HG03108 (cell line): ENCODE results near the gene ZNF555.
"Not testable (repeated sequence)": the region's sequence is repeated elsewhere in the genome, so short reads cannot be mapped to it uniquely, and the experiment has no call there.

ENCODE experiments used
- ATAC-seq: cut with Tn5 transposase; IDR thresholded peaks from one replicate; pipeline ENCODE4 v1.9.1; 2021; ENCODE audit warnings: moderate library complexity; ENCODE audit not compliant: unreplicated experiment

Gene ZNF555

DNA sequence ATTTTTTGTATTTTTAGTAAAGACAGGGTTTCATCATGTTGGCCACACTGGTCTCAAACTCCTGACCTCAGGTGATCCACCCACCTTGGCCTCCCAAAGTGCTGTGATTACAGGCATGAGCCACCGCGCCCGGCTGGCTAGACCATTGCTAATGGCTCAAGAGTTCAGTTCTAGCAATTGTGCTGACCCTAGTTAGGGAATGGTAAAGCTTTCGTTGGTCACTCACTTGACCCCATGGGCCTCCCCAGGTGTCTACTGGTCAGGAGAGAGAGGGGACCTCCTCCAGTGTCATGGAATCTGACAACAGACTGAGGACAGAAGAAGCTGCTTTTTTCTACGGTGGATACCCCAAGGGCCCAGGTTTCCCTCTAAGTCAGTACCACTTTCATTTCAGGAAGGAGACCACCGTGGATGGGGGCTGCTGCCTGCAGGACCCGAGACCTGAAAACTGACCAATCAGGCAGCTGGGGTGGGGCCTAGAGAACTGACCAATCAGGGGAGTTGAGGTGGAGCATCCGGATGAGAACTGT is 25.3 kb downstream of the ZNF555 start:
- no peak for ATAC-seq

- no peak for ATAC-seq
Measured at GRCh38 chr19:2867025-2867991, 26.0 kb downstream of the ZNF555 start, which contains the start of gene ZNF556. TSS of gene ZNF556 (plus strand) at chr19:2867335. CDS start at chr19:2867422, 87 bp downstream.

GRCh38 chr19:2869618-2870017 is 28.3 kb downstream of the ZNF555 start:
- no peak for ATAC-seq

GRCh38 chr19:2872175-2872574 is 30.9 kb downstream of the ZNF555 start:
- not testable (repeated sequence) for ATAC-seq

DNA sequence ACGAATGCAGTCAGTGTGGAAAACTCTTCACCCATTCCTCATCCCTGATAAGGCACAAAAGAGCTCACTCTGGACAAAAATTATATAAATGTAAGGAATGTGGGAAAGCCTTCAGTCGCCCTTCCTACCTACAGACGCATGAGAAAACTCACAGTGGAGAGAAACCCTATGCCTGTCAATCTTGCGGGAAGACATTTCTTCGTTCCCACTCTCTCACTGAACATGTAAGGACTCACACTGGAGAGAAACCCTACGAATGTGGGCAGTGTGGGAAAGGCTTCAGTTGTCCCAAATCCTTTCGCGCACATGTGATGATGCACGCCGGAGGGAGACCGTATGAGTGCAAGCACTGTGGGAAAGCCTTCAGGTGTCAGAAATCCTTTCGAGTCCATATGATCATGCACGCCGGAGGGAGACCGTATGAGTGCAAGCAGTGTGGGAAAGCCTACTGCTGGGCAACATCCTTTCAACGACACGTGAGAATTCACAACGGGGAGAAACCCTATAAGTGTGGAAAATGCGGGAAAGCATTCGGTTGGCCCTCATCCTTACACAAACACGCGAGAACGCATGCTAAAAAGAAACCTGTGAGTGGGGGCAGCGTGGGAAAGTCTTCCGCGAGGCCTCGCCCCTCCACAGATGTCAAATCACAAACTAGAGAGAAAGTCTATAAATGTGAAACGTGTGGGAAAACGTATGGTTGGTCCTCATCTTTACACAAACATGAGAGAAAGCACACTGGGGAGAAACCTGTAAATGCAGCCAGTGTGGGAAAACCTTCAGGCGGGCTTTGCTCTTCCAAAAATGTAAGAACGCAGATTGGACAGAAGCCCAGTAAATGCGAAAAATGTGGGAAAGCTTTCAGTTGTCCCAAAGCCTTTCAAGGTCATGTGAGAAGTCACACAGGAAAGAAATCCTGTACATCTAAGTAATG is 36.4 kb downstream of the ZNF555 start:
- ATAC-seq, result no peak

GRCh38 chr19:2883686-2884439 is 42.6 kb downstream of the ZNF555 start:
- no peak for ATAC-seq

DNA sequence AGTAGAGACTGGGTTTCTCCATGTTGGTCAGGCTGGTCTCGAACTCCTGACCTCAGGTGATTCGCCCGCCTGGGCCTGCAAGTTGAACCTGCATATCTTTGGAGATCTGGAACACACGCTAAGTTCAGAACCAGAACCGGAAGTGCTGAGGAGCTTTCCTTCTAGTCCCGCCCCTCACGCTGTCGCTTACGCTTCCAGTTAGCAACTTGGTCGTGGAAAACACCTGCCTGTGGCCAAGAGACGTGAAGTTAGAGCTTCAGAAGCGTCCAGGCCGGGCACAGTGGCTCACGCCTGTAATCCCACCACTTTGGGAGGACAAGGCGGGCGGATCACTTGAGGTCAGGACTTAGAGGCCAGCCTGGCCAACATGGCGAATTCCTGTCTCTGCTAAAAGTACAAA is 44.5 kb downstream of the ZNF555 start:
- no peak for ATAC-seq

DNA sequence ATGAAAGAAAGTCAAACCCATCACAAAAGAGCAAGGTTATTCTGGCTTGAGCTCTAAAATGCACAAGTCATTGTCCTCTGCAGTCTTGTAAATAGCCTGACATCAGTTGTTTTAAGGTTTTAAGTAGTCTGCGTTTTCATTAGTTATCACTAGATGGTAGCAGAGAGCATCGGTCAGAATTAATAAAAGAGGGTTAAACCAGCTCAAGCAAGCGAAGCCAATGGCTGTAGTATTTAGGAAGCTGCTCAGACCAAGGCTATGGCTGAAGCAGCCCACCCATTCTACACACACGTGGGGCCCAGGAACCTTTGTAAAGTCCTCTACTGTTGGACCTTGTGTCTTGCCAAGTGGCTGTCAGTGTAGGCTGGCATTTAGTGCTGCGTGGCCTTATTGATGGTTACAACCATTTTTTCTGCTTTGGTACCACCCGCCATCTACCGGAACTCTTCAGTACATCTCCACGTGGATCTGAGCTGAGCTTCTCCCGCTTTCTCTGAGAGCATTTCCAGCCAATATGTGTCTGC is 46.2 kb downstream of the ZNF555 start:
- ATAC-seq, result no peak

DNA sequence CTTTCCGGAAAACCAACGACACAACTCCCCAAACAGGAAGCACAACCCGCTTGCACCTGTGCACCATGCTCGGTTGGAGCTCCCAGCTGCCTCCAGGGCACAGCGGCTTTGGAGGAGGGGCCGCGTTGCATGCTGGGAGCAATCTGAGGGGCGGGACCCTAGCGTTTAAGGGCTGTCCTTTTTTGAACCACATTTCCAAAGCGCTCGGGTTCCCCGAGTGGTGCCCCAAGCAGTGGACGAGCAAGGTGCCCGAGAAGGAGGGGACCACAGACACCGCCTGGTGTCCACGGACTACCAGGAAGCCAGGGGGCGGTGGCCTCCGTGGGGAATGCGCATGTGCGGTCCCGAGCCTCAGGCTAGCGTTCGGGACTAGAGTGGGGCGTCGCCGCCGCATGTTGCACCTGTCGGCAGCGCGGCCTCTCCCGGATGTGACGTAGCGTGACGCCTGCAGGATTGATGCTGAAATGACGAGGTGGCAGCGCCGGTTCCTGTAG is 47.5 kb downstream of the ZNF555 start:
- ATAC-seq, result no peak

GRCh38 chr19:2890531-2890930 is 49.3 kb downstream of the ZNF555 start:
- not testable (repeated sequence) for ATAC-seq

GRCh38 chr19:2896694-2897093 is 55.4 kb downstream of the ZNF555 start:
- ATAC-seq, result no peak

DNA sequence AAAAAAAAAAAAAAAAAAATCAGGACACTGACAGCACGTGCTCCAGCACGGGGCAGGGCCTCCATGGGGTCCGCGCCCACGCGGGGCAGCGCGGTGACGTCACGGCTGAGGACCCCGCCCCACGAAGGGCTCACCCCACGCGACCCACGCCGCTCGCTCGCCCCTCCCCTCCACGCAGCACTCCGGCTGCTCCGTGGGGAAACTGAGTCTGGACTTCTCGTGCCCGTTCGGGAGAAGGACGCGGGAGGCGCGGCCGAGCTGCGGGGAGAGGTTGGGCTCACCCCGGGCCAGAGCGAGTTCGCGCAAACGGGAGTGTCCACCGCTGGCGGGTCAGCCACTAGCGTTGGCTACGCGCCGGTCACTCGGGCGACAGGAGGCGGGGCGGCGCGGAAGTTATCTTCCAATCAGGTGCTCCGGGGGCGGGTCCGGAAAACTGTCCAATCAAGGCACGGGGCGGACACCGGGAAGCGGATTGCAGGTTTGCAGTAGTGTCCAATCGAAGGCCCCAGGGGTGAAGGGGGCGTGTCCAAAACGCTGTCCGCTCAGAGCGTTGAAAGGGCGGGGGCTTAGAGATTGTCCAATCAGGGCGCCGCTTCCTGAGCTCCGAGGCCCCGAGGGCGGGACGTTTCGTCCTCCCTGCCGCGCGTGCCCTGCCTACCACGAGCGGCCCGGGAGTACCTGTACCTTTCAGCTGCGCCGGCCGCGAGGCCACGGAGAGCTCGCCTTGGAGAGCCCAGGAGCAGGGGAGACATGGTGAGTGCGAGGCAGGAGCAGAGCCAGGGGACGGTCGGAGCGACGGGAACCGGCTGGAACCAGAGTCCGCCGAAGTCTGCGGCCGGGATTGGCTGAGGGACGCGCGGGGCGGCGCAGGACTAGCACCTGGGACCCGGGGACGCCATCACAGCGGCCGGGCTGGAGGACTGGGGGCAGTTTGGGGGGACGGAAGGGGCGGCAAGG is 59.3 kb downstream of the ZNF555 start, which contains the start of gene ZNF57:
Gene ZNF57, plus strand, starts transcription at position 633 of the 957 bp plus-strand sequence. Its CDS starts 118 bp downstream, at position 751.
- peak; percentile 90 for ATAC-seq

DNA sequence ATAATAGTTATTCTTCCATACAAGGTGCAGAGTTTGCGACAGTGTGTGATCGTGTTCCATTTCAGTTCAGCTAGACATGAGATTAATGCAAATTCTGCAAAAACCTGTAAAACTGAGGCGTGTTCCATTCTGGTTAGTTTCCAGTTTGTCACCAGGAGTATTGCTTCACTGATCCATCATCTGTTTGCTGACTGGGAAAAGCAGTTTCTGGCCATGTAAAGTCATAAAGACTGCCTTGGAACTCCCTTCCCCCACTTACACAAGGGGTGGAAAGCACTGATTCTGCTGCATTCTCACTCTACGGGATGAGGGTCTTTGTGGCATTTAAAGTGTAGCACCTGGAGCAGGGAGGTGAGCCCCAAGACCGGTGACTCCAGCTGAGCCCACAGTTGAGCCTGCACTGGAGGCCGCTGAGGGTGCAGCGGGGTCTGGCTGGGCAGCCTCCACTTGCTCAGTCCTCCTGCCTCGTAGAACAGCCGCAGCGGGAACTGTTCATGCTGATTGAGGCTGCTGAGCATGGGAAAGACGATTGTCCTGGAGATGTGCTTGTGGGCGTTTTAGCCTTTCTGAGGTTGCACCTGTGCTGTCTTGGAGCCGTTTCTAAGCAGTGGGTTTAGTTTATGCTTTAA is 61.4 kb downstream of the ZNF555 start:
- no peak for ATAC-seq

GRCh38 chr19:2903326-2903725 is 62.1 kb downstream of the ZNF555 start:
- not testable (repeated sequence) for ATAC-seq

DNA sequence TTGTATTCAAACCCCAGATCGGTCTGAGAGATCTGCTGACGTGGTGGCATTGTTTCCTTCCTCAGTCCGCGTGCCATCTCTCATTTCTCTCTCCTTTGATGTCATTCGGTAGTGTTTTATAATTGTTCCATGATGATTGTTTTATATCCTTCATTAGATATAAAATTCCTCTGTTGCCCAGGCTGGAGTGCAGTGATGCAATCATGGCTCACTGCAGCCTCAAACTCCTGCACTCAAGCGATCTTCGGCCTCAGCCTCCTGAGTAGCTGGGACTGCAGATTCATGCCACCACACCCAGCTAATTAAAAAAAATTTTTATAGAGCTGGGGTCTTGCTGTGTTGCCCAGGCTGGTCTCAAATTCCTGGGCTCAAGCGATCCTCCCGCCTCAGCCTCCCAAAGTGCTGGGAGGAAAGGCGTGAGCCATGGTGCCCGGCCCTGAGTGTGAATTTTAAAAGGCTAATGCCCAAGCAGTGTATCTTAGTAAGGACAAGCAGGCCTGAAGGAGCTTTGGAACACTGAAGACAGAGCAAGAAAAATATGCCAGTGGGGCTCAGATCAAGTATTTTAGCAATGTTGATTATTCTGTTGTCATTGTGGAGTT is 64.7 kb downstream of the ZNF555 start:
- ATAC-seq, result no peak

DNA sequence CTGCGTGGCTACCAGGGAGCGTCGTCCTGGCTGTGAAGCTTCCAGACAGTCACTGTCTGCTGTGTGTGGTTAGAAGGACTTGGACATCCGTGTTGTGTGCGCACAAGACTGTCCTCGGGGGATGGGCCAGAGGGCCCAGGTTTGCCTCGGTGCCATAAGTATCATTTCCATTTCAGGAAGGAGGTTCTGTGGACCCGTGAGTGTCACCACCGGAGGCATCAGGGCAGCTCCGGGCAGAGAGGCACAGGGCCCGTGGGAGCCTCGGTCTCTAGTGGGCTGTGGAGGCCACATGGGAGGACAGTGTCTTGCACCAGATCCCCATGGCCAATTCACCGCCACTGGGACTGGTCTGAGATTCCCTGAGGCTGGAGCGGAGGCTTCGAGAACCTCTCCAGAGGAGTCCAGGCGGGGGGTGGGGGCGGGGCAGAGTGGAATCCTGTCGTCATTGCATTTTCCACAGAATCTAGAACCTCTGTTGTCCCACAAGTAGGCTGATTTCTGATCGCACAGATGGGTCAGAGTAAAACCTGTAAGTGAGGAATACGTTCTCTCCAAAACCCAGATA is 65.4 kb downstream of the ZNF555 start:
- ATAC-seq, result no peak
